ENCODE results near the gene SLC22A7.

Gene SLC22A7

GRCh38 chr6:43267619-43268354 lies 30.3 kb upstream of the SLC22A7 start:
- DNase-seq (ENCODE audit: low read depth in 2 of 2), result no peak

- DNase-seq (ENCODE audit: low read depth in 2 of 2), result no peak
Measured at GRCh38 chr6:43268355-43268700, 29.7 kb upstream of the SLC22A7 start.

- DNase-seq (ENCODE audit: low read depth in 2 of 2), result no peak
Measured at GRCh38 chr6:43268782-43269272, 29.2 kb upstream of the SLC22A7 start.

GRCh38 chr6:43269273-43270007 lies 28.6 kb upstream of the SLC22A7 start:
- DNase-seq (ENCODE audit: low read depth in 2 of 2), result peak in 1 of 2 donors; percentile 19

- no peak for DNase-seq (ENCODE audit: low read depth in 2 of 2)
Measured at GRCh38 chr6:43271103-43271815, 26.8 kb upstream of the SLC22A7 start.

GRCh38 chr6:43271944-43272343 lies 26.1 kb upstream of the SLC22A7 start:
- no peak for DNase-seq (ENCODE audit: low read depth in 2 of 2)

GRCh38 chr6:43273707-43274106 lies 24.4 kb upstream of the SLC22A7 start:
- no peak for DNase-seq (ENCODE audit: low read depth in 2 of 2)

- no peak for DNase-seq (ENCODE audit: low read depth in 2 of 2)
Measured at GRCh38 chr6:43274127-43274915, 23.7 kb upstream of the SLC22A7 start.

- DNase-seq (ENCODE audit: low read depth in 2 of 2), result peak in 1 of 2 donors; percentile 16
Measured at GRCh38 chr6:43274916-43275597, 23.0 kb upstream of the SLC22A7 start.

GRCh38 chr6:43275801-43276576 lies 22.1 kb upstream of the SLC22A7 start:
- DNase-seq (ENCODE audit: low read depth in 2 of 2), result no peak

- DNase-seq (ENCODE audit: low read depth in 2 of 2), result no peak
Measured at GRCh38 chr6:43276577-43277305, 21.3 kb upstream of the SLC22A7 start.

GRCh38 chr6:43277306-43277642 lies 20.8 kb upstream of the SLC22A7 start:
- no peak for DNase-seq (ENCODE audit: low read depth in 2 of 2)

GRCh38 chr6:43277643-43278523 lies 20.2 kb upstream of the SLC22A7 start:
- DNase-seq (ENCODE audit: low read depth in 2 of 2), result no peak

- DNase-seq (ENCODE audit: low read depth in 2 of 2), result no peak
Measured at GRCh38 chr6:43278524-43279078, 19.5 kb upstream of the SLC22A7 start.

- DNase-seq (ENCODE audit: low read depth in 2 of 2), result no peak
Measured at GRCh38 chr6:43280234-43280633, 17.8 kb upstream of the SLC22A7 start.

GRCh38 chr6:43282060-43282459 lies 16.0 kb upstream of the SLC22A7 start:
- no peak for DNase-seq (ENCODE audit: low read depth in 2 of 2)

GRCh38 chr6:43282636-43283513 lies 15.2 kb upstream of the SLC22A7 start:
- DNase-seq (ENCODE audit: low read depth in 2 of 2), result no peak
